Peyer's patch (tissue), 4 donors: Measurements from ENCODE around the gene NAV2.

Experiments
- POLR2A ChIP-seq, 2 donors: fragments of 450-650 bp; IDR thresholded peaks; one replicate each; pipeline ENCODE4 v1.5.1; 2017; ENCODE audit warnings: antibody characterized with exemption in 2 of 2, mild to moderate bottlenecking in 2 of 2, moderate library complexity in 2 of 2
- TF ChIP-seq, protein P1 (sequence below), 6 experiments: fragments of 450-650 bp in 4 of 6; fragments of 200-600 bp in 2 of 6; sonication (generic) in 1 of 6; IDR thresholded peaks; one replicate each; pipeline ENCODE4 v1.5.1; 2017 to 2019; ENCODE audit warnings: antibody characterized with exemption in 6 of 6, mild to moderate bottlenecking in 3 of 6, moderate library complexity in 1 of 6

- TF ChIP-seq, protein P1, sequence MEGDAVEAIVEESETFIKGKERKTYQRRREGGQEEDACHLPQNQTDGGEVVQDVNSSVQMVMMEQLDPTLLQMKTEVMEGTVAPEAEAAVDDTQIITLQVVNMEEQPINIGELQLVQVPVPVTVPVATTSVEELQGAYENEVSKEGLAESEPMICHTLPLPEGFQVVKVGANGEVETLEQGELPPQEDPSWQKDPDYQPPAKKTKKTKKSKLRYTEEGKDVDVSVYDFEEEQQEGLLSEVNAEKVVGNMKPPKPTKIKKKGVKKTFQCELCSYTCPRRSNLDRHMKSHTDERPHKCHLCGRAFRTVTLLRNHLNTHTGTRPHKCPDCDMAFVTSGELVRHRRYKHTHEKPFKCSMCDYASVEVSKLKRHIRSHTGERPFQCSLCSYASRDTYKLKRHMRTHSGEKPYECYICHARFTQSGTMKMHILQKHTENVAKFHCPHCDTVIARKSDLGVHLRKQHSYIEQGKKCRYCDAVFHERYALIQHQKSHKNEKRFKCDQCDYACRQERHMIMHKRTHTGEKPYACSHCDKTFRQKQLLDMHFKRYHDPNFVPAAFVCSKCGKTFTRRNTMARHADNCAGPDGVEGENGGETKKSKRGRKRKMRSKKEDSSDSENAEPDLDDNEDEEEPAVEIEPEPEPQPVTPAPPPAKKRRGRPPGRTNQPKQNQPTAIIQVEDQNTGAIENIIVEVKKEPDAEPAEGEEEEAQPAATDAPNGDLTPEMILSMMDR (IDR thresholded peaks at IDR 0.05), result no peak
- no peak for TF ChIP-seq POLR2A (IDR thresholded peaks at IDR 0.05)
Measured at GRCh38 chr11:19832086-19832750, 119.6 kb downstream of the NAV2 start.
